GM21619 (cell line): ENCODE results near the gene POU2F2.

ENCODE experiments used
- ATAC-seq: cut with Tn5 transposase; IDR thresholded peaks from one replicate; pipeline ENCODE4 v1.9.1; 2021; ENCODE audit not compliant: unreplicated experiment

POU2F2 gene

GRCh38 chr19:42155796-42156195 is 23.6 kb upstream of the POU2F2 start:
- ATAC-seq = no peak

DNA sequence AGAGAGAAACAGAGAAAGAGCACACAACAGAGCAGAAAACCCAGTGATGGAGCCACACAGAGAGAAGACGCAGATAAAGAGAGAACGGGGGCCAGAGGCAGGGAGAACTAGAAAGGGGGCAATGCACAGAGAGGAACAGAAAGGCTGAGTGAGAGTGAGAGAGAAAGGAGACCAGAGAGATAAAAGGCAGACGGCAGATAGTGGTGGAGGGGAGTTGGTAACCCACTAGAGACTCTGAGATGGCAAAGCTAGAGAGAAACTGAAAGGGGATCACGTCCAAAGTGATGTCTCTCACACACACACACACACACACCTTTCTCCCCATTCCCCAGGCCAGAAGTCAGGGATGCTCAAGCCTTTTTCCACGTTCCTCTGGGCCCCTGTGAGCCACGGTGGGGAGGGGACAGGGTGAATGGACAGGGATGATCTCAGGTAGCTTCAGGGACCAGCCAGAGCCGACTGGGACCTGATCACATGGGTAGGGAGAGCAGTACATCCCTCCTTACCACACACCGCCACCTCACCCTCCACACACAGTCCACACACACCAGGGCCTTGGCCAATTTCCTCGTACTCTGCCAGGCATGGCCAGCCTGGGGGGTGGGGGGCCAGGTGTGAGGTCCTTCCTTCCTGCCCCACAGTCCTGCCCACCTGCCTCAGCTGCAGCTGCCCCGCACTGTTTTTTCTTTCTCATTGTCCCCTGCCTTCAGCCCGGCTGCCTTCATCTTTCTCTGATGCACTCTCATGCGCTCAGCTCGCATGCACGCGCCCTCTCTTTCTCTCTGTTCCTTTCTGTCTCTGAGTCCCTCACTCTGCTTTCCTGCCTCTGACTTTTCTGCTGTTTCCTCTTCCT is 22.5 kb upstream of the POU2F2 start:
- no peak for ATAC-seq

DNA sequence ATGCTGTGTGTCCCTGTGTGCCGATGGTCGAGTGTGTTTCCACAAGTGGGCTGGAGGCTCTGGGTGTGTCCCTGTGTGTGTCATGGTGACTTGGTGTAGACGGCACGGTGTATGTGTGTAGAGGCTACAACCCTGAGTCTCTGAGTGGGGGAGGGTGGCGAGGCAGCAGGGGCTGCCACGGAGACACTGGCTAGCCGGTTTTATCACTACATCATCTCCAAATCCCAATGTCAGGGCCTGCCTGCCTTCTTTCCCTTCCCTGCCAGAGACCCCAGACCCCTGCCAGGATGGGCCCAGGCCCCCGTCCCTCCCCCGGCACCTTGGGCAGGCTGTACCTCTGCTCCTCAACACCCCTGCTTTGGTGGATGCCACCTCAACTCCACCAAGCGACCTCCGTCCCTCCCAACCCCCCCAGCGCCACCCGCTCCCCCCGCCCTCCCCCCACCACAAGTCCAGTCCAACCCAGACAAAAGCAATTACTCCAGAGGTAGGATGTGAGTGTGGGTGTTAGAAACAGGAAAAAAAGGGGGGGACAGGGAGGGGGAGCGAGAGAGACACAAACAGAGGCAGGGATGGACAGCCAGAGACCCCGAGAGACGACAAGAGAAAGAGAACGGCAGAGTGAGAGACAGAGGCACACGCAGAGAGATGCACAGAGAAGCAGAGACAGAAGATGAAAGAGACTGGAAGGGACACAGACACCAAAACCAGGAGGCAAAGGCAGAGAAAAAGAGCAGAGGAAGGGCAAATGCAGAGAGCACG is 21.6 kb upstream of the POU2F2 start:
- ATAC-seq = no peak

DNA sequence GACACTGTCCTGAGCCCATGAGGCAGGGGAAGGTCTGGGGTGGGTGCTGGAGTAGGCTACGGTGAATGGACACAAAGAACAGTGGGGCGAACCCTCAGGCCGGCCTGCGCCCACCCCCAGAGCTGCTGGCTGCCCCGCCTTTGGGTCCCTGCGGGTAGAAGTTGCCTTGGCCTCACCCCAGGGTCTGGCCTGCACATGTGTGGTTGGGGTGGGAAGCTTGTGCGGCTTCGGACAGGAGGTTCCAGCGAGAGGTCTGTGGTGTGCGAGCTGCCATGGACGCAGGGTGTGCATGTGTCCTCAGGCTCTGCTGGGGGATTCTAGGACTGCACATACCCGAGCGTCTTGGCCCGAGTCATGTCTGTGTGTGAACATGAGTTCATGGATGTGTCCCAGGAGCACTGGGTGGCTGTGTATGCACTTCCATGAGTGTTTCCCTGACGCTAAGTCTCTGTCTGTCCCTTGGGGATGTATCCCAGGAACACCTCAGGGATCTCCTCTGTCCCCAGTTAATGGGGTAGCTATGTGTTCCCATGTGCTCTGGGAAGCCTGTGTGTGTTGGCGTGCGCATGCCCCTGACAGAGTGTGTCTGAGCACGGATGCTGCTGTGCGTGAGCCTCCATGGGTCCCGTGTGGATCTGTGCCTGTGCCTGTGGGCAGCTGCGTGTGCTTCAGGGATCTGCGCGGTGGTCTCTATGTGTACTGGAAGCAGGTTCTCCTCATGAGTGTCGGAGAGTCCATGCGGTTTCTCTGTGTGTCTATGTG is 20.8 kb upstream of the POU2F2 start:
- no peak for ATAC-seq

DNA sequence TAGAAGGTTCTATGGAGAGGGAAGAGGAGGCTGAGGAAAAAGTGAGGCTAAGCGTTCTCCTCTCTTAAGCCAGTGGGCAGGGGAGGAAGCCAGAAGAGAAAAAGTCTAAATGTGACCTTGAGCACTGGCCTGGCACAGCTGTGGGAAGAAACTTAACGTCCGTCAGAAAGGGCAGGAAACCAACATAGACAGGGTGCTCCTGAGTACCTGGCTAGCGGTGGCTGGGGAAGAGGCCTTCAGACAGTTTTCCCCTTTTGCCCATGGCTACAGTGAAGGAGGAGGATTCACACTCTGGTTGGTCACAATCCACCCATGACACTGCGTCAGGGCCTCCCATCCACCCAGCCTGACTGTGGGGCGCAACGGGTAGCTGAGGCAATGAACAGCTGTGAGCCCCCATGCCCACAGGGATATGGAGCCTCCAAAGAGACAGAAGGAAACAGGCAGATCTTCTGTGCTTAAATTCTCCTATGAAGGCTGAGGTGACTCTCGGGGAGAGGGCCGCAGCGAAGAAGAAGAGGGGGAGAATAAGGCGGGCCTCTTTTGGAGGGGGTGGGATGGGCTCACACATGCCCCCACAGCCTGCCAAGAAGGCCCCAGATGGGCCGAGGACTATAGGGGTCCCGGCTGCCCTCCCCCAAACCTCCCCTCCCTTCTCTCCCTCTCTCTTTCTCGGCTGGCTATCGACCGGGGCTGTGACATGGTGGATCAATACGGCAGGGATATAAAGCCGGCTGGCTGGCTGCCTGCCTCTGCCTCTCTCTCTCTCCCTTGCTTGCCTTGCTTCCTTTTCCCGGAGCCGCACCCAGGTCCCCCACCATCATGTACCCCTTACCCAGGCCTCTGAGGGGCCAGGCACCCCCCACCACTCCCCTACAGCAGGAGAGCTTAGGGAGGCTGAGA is 19.8 kb upstream of the POU2F2 start:
- ATAC-seq = no peak

DNA sequence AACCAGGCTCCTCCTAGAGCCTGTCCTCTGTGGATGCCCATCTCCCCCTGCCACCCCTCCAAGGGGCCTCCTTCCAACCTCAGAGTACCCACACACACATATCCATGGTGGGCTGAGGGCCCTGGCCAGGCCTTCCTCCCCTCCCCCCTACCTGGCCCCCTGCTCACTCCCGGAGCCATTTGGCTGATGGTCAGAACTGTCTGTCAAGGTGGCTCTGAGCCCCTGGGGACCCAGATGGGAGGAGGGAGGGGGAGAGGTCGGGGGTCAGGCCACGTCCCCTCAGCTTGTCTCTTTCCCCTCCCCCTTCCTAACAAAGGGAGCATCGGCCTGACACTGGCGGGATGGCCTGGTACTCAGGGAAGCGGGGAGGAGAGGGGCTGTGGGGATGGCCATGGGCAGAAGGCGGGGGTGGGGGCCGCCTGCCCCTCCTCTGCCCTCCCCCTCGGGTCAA is 18.7 kb upstream of the POU2F2 start:
- no peak for ATAC-seq

- no peak for ATAC-seq
These were observed 18.1 kb upstream of the POU2F2 start for GRCh38 chr19:42150364-42150763.

DNA sequence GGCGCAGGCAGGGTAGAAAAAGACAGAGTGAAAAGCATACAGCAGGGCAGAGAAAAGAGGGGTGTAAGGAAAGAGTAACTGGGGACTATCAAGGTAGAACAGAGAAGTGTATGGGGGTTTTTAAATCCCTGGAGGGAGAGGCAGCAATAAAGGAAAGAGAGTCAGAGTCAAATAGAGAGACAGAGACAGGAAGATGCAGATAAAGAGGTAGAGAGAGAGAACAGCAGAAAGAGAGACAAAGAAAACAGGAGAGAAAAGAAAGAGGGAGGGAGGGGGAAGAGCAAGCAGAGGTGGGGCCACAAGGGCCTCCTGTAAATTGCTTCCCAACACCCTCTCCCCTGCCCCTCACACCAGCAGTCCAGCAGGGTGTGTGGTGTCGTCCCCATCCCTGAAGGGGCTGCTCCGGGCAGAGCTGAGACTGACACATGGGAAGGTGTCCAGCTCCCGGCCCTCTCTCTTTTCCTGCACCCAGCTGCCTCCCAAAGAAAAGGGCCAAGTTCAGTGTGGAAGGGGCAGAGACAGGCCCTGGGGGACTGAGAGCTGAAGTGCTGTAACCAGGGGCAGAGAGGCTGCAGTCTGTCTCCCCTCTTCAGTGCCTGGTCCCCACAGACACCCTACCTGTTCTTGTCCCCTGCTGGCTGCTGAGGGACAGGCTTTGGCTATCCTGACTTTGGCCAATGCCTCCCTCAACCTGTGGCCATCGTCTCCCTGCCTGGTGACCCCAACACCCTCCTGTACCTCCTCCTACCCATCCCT is 17.4 kb upstream of the POU2F2 start:
- no peak for ATAC-seq

DNA sequence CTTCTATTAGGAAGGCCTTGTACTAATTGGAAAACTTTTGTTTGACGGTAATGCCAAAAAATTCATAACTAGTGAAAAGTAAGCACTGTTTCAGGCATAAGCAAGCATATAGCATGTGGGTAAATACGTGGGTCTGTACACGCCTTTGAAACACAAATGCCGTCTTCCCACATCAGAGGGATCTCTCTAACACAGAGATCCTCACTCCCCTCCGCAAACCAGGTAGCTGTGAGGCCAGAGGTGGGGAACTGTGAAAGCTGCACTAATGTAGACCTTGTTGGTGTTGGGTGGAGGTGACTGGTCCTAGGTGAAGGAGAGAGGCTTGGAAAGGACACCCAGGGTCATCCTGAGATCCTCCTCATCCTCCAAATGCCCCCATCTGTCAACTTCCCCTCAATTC is 16.0 kb upstream of the POU2F2 start:
- no peak for ATAC-seq

DNA sequence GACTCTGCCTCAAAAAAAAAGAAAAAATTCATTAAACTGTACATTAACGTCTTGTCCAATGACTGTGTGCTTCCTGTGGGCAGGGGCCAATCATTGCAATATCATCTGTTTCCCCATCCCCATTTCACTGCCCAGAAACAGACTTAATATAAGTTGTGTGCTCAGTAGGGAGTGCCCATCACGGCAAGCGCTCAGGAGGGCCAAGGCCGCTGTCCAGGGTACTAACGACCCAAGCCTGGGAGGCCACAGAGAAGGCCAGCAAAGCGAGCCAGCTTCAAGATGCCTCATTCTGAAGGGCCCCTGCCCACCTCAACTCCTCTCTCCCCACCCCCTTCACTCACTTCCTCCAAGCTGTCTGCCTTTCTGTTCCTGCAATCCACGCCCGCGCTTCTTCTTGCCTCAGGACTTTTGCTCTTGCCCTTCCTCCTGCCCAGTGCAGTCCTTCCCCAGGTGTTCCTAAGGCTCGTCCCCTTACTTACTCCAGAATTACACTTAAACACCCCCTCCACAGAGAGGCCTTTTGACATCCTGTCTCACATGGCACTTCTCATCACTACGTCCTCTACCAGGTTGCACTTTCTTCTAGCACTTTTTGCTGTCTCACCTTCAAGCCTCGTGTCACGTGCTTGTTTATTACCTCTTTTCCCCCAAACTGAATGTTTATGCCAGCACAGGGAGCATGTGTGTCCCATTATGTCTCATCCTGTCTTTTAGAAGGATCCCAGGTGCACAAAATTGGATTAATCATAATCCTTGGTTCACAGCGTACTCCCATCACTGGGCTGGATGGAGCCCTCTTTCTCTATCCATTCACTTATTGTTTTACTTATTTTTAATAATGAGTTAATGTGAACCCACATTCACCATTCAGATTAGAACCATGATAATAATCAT is 11.3 kb upstream of the POU2F2 start:
- no peak for ATAC-seq

DNA sequence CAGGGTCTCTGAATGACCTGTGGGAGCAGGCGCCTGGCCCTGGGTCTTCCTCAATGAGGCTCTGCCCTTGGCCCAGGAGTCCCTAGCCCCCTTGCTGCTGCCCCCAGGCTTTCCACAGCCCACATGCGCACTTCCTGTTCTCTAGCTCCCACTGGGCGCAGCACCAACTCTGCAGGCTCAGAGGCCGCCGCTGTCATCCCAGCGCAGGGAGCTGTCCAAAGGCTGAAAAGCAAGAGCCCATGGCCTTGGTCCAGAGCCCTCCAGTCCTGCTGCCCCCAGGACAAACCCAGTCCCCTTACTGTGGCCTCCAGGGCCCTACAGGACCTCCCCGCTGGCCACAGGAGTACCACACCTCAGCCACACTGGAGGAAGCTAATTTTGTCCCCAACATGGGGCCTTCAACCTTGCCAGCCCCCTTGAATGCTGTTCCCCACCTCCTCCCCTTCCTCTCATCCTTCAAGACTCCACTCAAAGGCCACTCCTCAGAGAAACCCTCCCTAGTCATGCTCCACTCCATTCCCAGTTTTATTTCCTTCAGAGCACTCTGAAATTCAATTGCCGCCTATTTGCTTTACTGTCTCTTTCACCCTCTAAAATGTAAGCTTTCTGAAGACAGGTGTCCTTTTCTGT is 8.0 kb upstream of the POU2F2 start:
- no peak for ATAC-seq

GRCh38 chr19:42134535-42135070 is 2.4 kb upstream of the POU2F2 start:
- no peak for ATAC-seq

- peak; percentile 29 for ATAC-seq
These were observed 744 bp upstream of the POU2F2 start for GRCh38 chr19:42132851-42133528.

- no peak for ATAC-seq
These were observed 857 bp downstream of the POU2F2 start for GRCh38 chr19:42131149-42132029.

GRCh38 chr19:42130254-42130573 is 2.0 kb downstream of the POU2F2 start:
- no peak for ATAC-seq

DNA sequence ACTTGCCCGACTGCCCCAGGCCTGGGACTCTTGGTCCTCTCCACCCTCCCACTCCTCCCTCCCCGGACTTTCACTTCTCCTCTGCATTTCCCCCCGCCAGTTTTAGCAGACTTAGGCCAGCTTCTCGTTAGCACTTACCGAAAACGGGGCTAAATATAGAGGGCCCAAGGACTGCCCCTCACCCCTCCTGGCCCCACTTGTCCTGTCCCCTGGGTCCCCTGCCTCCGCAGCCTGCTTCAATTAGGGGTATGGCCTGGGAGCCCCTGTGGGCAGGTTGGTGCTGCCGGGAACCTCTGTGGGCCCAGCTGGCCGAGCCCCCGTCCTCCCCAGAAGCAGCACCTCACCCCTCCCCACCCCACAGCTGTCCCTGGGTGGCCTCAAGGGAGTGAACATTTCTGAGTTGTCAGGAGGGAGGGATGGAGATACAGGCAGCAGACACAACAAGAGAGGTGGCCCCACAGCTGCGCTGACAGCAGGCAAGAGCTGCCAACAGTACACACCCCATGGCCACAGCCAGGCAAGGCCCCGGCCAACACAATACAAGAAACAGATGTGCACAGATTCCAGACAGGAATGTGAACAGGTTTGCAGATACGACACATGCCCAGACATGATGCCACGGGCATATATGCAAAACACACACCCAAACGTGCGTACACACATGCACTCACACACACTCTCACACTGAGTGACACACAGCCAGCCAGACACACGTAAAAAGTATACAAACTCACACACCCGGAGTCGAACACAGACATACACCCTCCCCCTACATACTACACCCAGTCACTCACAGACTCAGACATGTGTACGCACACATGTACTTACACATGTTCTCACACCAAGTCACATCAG is 2.6 kb downstream of the POU2F2 start:
- peak; percentile 51 for ATAC-seq
